Prostate gland (tissue), 2 donors: Measurements from ENCODE around the gene CLDN6.

Experiments used
- CTCF ChIP-seq, 4 experiments: fragments of 200-600 bp in 2 of 4; fragments of 450-650 bp in 2 of 4; sonication (generic) in 2 of 4; IDR thresholded peaks; 1 replicate in 3 of 4; 2 replicates in 1 of 4; pipeline ENCODE4 v1.5.1; 2016 to 2019; ENCODE audit warnings: antibody characterized with exemption in 4 of 4, mild to moderate bottlenecking in 2 of 4, moderate library complexity in 2 of 4
- POLR2A ChIP-seq: fragments of 450-650 bp; IDR thresholded peaks from one replicate; pipeline ENCODE4 v1.6.1; 2016; ENCODE audit warnings: antibody characterized with exemption, mild to moderate bottlenecking
- POLR2AphosphoS5 ChIP-seq: sonication (generic); formaldehyde crosslinking; IDR thresholded peaks from one replicate; pipeline ENCODE4 v1.6.1; 2017; ENCODE audit warnings: antibody characterized with exemption

- TF ChIP-seq CTCF (IDR thresholded peaks at IDR 0.05), result no peak
- TF ChIP-seq POLR2AphosphoS5, result no peak
- no peak for TF ChIP-seq POLR2A
These were observed 37.2 kb upstream of the CLDN6 start for GRCh38 chr16:3054965-3055733.
